Testis (tissue), 3 donors: ENCODE measurements around the gene DCP1A. TPM values are rescaled to one million over a fixed set of nuclear protein-coding genes. Genes with fewer than 3 reads are reported as not detected.

Experiments used
- DNase-seq: peaks from one replicate; pipeline ENCODE4 v3.0.0-alpha.2; 2019
- H3K27ac ChIP-seq, 2 donors: fragments of 200-600 bp; sonication (generic); one replicate each; pipeline ENCODE4 v1.5.1; 2019
- H3K27me3 ChIP-seq: fragments of 200-600 bp; sonication (generic); one replicate; pipeline ENCODE4 v1.5.1; 2019
- H3K36me3 ChIP-seq: fragments of 200-600 bp; sonication (generic); one replicate; pipeline ENCODE4 v1.5.1; 2017; ENCODE audit warnings: low read depth; ENCODE audit errors: missing control alignments
- H3K4me1 ChIP-seq: fragments of 200-600 bp; sonication (generic); one replicate; pipeline ENCODE4 v1.5.1; 2019
- H3K4me3 ChIP-seq, 2 donors: fragments of 200-600 bp; sonication (generic); one replicate each; pipeline ENCODE4 v1.5.1; 2017 to 2019
- H3K9me3 ChIP-seq: fragments of 200-600 bp; sonication (generic); one replicate; pipeline ENCODE4 v1.5.1; 2017
- POLR2A ChIP-seq: fragments of 450-650 bp; IDR thresholded peaks from one replicate; pipeline ENCODE4 v1.6.1; 2017; ENCODE audit warnings: antibody characterized with exemption, mild to moderate bottlenecking, moderate library complexity
- WGBS, 2 donors: methylation state at CpG; one replicate each; pipeline ENCODE4 v1.1.5; 2018; 5-methylcytosine and 5-hydroxymethylcytosine counted together
- intact Hi-C: fragments of 100-400 bp; cut with DNase I; formaldehyde crosslinking; loops from one replicate; pipeline ENCODE4 v1.15.1; 2023; ENCODE audit warnings: low total_unique reads
- polyA plus RNA-seq: library from polyadenylated mRNA; stranded (reverse); fragments of 350-450 nt; fragmentation: Illumina TruSeq; extraction: RNeasy Lipid Tissue Mini Kit (QIAGEN cat#74804); gene quantifications from one replicate; pipeline ENCODE4 v1.2.3, GENCODE V29; 2014; ENCODE audit warnings: low read depth, low replicate concordance; ENCODE audit not compliant: insufficient read depth
- total RNA-seq, 2 donors: library from RNA; depleted of rRNA; stranded (reverse); fragments of >200 nt; gene quantifications; one replicate each; pipeline ENCODE4 v1.2.3, GENCODE V29; 2016
- TF ChIP-seq, protein P1 (sequence below), 3 experiments: fragments of 450-650 bp in 2 of 3; fragments of 200-600 bp in 1 of 3; sonication (generic) in 1 of 3; IDR thresholded peaks; one replicate each; pipeline ENCODE4 v1.5.1; 2016 to 2019; ENCODE audit warnings: antibody characterized with exemption in 3 of 3, mild to moderate bottlenecking in 2 of 3, moderate library complexity in 1 of 3

DCP1A gene
- total and polyA plus RNA-seq, 3 donors from 2014 or later: 20.9 to 35.6 (median 31.3) TPM

DNA sequence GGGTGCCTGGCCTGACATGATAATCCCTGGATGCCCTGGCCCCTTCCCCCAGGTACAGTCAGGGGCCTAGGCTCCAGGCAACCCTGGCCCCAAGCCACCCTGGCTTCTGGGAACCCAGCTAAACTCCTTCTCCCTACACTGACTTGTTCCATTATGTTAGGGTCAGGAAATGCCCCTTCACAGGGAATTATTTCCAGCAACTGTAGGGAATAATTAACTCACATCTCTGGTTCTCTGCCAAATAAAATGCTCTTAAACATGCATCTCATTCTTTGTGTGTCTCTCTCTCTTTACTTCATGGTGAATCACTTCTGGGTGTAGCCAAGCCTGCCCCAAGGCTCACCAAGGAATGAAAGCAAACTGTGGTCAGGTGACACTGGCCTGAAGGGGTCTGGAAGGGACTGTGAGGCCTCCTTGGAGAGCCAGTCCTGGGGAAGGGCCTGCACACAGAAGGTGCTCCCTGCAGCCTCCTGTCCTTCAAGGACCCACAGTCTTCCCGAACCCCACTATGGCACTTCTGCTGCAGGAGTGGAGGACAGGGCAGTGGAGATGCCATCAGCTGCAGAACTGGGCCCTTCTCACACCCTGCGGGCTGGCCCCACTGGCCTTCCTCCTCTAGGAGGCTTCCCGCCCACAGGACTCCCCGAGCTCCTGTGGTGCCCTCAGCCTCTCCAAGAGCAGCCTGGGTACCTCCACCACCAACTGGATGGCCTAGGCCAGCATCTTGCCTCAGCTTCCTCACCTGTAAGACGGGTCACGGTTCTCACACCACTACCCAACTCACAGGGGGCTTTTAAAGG lies 109.1 kb downstream of the DCP1A start:
- no peaks in the 10 kb centered on the region for H3K36me3 ChIP-seq
- TF ChIP-seq, protein P1, sequence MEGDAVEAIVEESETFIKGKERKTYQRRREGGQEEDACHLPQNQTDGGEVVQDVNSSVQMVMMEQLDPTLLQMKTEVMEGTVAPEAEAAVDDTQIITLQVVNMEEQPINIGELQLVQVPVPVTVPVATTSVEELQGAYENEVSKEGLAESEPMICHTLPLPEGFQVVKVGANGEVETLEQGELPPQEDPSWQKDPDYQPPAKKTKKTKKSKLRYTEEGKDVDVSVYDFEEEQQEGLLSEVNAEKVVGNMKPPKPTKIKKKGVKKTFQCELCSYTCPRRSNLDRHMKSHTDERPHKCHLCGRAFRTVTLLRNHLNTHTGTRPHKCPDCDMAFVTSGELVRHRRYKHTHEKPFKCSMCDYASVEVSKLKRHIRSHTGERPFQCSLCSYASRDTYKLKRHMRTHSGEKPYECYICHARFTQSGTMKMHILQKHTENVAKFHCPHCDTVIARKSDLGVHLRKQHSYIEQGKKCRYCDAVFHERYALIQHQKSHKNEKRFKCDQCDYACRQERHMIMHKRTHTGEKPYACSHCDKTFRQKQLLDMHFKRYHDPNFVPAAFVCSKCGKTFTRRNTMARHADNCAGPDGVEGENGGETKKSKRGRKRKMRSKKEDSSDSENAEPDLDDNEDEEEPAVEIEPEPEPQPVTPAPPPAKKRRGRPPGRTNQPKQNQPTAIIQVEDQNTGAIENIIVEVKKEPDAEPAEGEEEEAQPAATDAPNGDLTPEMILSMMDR (IDR thresholded peaks at IDR 0.05): no peak
- TF ChIP-seq POLR2A: no peak
- 84 to 88% methylated on average over 3 to 6 of the region's 6 CpGs for WGBS, 2 donors
- H3K4me1 ChIP-seq: peaks cover 17% of the 10 kb centered on the region
- no peak for DNase-seq
- H3K27me3 ChIP-seq: no peaks in the 10 kb centered on the region
- no peaks in the 10 kb centered on the region for H3K9me3 ChIP-seq
- H3K4me3 ChIP-seq: no peak overlapping the region
- intact Hi-C loops: no loop called here
- no peak overlapping the region for H3K27ac ChIP-seq

DNA sequence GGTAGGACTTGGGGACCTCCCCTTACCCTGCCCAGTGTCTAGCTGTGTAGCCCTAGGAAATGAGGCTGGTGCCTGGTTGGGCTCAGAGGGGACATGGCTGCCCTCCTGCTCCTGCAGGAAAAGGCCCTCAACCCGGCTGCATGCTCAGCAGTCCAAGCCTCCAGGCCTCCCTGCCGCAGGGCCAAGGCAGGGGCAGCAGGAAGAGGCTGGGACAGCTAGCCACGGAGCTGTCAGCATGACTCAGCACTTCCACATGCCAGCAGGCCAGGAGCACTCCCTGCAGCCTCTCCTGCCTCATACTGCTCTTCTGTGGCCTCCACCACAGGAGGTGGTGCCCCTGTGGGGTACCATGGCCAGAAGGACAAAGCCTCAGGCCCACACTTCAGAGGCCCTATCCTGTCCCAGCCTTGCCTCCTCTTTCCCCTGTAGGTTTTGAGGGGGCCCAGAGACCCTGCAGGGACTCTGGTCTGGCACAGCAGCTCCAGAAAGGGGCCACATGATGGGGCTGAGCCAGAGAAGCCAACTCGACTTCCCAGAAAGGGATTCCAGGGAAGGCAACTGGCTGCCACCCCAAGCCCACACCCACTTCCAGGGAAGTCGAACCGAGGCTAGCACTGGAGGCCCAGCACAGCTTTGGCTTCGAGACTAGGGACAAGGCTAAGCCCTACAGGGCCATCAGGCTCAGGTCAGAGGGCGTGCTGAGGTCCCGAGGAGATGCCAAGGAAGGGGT lies 111.1 kb downstream of the DCP1A start:
- peak; percentile 83 for DNase-seq
- 65 to 68% methylated on average over 4 to 8 of the region's 9 CpGs for WGBS, 2 donors
- intact Hi-C loops: no loop called here
- TF ChIP-seq, protein P1 (IDR thresholded peaks at IDR 0.05): no peak
- TF ChIP-seq POLR2A: no peak
- Histone ChIP-seq H3K27ac (peak overlapping the region in 1 of 2 donors; percentile 66), H3K4me3 (no peak overlapping the region), H3K36me3 (no peaks in the 10 kb centered on the region), H3K4me1 (peaks cover 9% of the 10 kb centered on the region), H3K9me3 (no peaks in the 10 kb centered on the region), H3K27me3 (no peaks in the 10 kb centered on the region)

DNA sequence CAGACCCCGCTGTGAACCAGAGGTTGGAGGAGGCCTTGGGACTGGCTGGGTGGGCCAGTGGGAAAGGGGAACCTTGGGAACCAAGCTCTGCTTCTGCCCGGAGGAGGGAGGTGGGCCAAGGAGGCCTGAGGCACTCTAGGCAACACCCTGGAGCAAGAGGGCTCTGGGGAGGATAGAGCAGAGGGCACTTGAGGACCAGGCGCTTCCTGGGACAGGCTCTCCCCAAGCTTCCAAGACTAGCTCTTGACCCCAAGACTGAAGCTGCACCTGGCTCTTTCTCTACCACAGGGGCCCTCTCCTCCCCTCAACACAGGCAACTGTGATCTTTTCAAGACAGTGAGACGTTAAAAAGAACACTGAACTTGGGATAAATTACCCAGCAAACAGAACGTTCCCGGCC lies 111.8 kb downstream of the DCP1A start:
- intact Hi-C loops: no loop called here
- Histone ChIP-seq H3K27me3 (no peaks in the 10 kb centered on the region), H3K9me3 (no peaks in the 10 kb centered on the region), H3K36me3 (no peaks in the 10 kb centered on the region), H3K27ac (peak overlapping the region in 1 of 2 donors; percentile 66), H3K4me1 (peaks cover 9% of the 10 kb centered on the region), H3K4me3 (no peak overlapping the region)
- no peak for TF ChIP-seq POLR2A
- TF ChIP-seq, protein P1 (IDR thresholded peaks at IDR 0.05): no peak
- whole genome bisulfite sequencing, 2 donors: 65 to 83% methylated on average over 6 of the region's 6 CpGs
- no peak for DNase-seq

DNA sequence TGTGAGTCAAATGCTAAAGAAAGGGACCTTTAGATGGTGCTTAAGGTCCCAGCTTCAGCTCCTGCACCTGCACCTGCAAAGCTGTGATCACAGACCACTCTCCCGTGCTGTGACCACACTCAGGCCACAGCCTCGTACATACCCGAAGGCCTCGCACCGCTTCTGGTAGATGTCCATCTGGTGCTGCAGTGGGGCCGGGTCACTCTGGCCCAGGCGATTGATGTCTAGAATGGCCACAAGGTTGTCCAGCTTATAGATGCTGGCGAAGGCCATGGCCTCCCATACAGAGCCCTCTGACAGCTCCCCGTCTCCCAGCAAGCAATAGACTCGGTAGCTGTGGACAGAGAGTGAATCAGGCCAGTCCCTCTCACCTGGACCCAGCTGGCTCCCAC lies 112.5 kb downstream of the DCP1A start:
- Histone ChIP-seq H3K4me1 (peaks cover 9% of the 10 kb centered on the region), H3K4me3 (no peak overlapping the region), H3K27me3 (no peaks in the 10 kb centered on the region), H3K36me3 (no peaks in the 10 kb centered on the region), H3K27ac (no peak overlapping the region), H3K9me3 (no peaks in the 10 kb centered on the region)
- DNase-seq: no peak
- TF ChIP-seq POLR2A: no peak
- 93% methylated on average over 5 to 10 of the region's 10 CpGs for WGBS, 2 donors
- intact Hi-C loops: no loop called here

DNA sequence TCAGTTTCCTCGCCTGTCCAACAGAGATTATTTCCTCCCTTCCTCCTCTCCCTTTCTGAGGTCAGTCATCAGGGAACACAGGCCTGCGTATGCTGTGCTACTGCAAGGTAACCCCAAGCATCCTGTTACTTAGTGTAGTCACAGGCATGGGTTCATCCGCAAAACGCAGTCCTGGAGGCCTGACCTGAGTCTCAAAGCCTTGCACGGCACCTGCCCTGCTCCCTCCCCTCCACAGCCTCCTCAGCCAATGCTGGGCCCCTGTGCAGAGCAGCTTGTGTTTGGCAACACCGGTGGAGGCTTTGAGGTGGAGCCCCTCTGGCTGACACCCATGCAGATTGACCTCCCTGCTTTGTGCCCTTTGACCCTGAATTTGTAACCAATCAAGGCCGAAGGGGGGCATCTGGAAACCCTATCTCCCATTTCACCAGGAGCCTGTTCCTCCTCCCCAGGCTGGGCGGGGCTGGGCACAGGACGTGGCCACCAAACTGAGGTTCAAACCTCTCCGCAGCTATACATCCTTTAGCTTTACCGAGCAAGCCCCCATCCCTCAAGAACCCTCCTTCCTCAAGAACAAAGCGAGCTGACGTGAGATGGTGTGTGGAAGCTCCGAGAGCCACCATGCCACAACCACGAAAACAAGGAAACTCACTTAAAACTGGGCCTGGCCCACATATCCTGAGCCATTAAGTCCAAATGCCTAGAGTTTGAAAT lies 113.1 kb downstream of the DCP1A start:
- Histone ChIP-seq H3K27me3 (no peaks in the 10 kb centered on the region), H3K9me3 (no peaks in the 10 kb centered on the region), H3K4me3 (no peak overlapping the region), H3K36me3 (no peaks in the 10 kb centered on the region), H3K4me1 (peaks cover 9% of the 10 kb centered on the region), H3K27ac (no peak overlapping the region)
- TF ChIP-seq POLR2A: no peak
- TF ChIP-seq, protein P1 (IDR thresholded peaks at IDR 0.05): no peak
- DNase-seq: no peak
- intact Hi-C loops: no loop called here
- 81 to 94% methylated on average over 11 to 15 of the region's 15 CpGs for WGBS, 2 donors
